HCT116 (cell line): ENCODE data around the gene LYSMD3. TPM values are rescaled to one million over a fixed set of nuclear protein-coding genes. Genes with fewer than 3 reads are reported as not detected.

Experiments
- ATAC-seq: fragments of 200-7000 bp; cut with Tn5 transposase; 2 replicates; pipeline ENCODE4 v1.9.1; 2020; ENCODE audit warnings: mild to moderate bottlenecking, moderate library complexity
- BruUV-seq: library from RNA; stranded (reverse); fragments of 400-500 nt; replicated peaks from 2 replicates; lab custom pipeline; 2021; lab: Mats Ljungman, UMichigan
- CTCF ChIA-PET: fragments of 300-600 bp; sonication (Branson Sonifier 250); formaldehyde crosslinking; loops from one replicate; lab custom pipeline; 2021; ENCODE audit warnings: antibody characterized with exemption; lab: Charles Lee
- POLR2A ChIA-PET: fragments of 300-600, 350-600 bp; sonication (Branson Sonifier 250); formaldehyde crosslinking; loops from one replicate; lab custom pipeline; 2021; ENCODE audit warnings: antibody characterized with exemption; lab: Charles Lee
- RAD21 ChIA-PET, 2 experiments: fragments of 300-600 bp; sonication (Branson Sonifier 250); formaldehyde crosslinking; loops; one replicate each; lab custom pipeline; 2023; ENCODE audit warnings: low total read pairs in 2 of 2; ENCODE audit not compliant: uncharacterized antibody in 2 of 2, unreplicated experiment in 2 of 2, low non-redundant PET in 1 of 2; lab: Charles Lee
- DNase-seq: peaks from one replicate; pipeline ENCODE4 v3.0.0-alpha.2; 2010; ENCODE audit warnings: low read depth, low spot score
- H2AFZ ChIP-seq: fragments of 200-600 bp; shearing (Covaris generic), sonication (generic); 2 replicates; pipeline ENCODE4 v1.6.1; 2017; ENCODE audit warnings: low read depth, mixed run types, mixed read lengths, antibody characterized with exemption, low read length; ENCODE audit not compliant: poor library complexity, severe bottlenecking
- H3K27ac ChIP-seq: 2 replicates; pipeline ENCODE4 v1.5.1; 2012; ENCODE audit warnings: low read depth, low read length
- H3K27me3 ChIP-seq: fragments of 200-600 bp; sonication (generic); 2 replicates; pipeline ENCODE4 v1.6.1; 2016; ENCODE audit warnings: mixed run types, low read length, mixed read lengths; ENCODE audit not compliant: insufficient read depth
- H3K36me3 ChIP-seq, 2 experiments: fragments of 200-500 bp in 1 of 2; fragments of 200-600 bp in 1 of 2; sonication (Bioruptor generic) in 1 of 2; sonication (generic) in 1 of 2; 2 replicates each; pipeline versions ENCODE4 v1.5.1 to v1.6.1; 2014 to 2016; ENCODE audit warnings: low read length in 2 of 2, inconsistent platforms in 1 of 2, mixed read lengths in 1 of 2, mixed run types in 1 of 2; ENCODE audit not compliant: insufficient read depth in 2 of 2, control insufficient read depth in 1 of 2
- H3K4me1 ChIP-seq, 2 experiments: fragments of 200-600 bp in 1 of 2; sonication (generic) in 1 of 2; 2 replicates each; pipeline versions ENCODE4 v1.5.1 to v1.6.1; 2012 to 2017; ENCODE audit warnings: low read length in 2 of 2, inconsistent platforms in 1 of 2, mild to moderate bottlenecking in 1 of 2, mixed read lengths in 1 of 2, mixed run types in 1 of 2, moderate library complexity in 1 of 2; ENCODE audit not compliant: insufficient read depth in 2 of 2, control insufficient read depth in 1 of 2
- H3K4me2 ChIP-seq: fragments of 200-600 bp; sonication (generic); 2 replicates; pipeline ENCODE4 v1.6.1; 2017; ENCODE audit warnings: mixed run types, low read length, mixed read lengths
- H3K4me3 ChIP-seq, 2 experiments: fragments of 200-600 bp in 1 of 2; sonication (generic) in 1 of 2; replicated peaks in 1 of 2; 2 replicates each; pipeline ENCODE4 v1.5.1; 2011 to 2016; ENCODE audit warnings: low read length in 2 of 2, control low read depth in 1 of 2, low read depth in 1 of 2, mild to moderate bottlenecking in 1 of 2, mixed read lengths in 1 of 2, mixed run types in 1 of 2
- H3K79me2 ChIP-seq: fragments of 200-600 bp; sonication (generic); 2 replicates; pipeline ENCODE4 v1.6.1; 2017; ENCODE audit warnings: mild to moderate bottlenecking, mixed run types, low read length, moderate library complexity, mixed read lengths; ENCODE audit not compliant: insufficient read depth
- H3K9ac ChIP-seq: fragments of 200-600 bp; sonication (generic); 2 replicates; pipeline ENCODE4 v1.6.1; 2016; ENCODE audit warnings: low read length, mixed read lengths
- H3K9me2 ChIP-seq: fragments of 200-600 bp; sonication (generic), shearing (Covaris generic); 2 replicates; pipeline ENCODE4 v1.6.1; 2017; ENCODE audit warnings: mixed run types, mild to moderate bottlenecking, moderate library complexity; ENCODE audit not compliant: insufficient read depth
- H3K9me3 ChIP-seq, 2 experiments: fragments of 200-500 bp in 1 of 2; fragments of 200-600 bp in 1 of 2; sonication (Bioruptor generic) in 1 of 2; sonication (generic) in 1 of 2; 2 replicates each; pipeline ENCODE4 v1.6.1; 2014 to 2017; ENCODE audit warnings: low read length in 2 of 2, mixed read lengths in 2 of 2, inconsistent platforms in 1 of 2, low read depth in 1 of 2, mild to moderate bottlenecking in 1 of 2, mixed run types in 1 of 2, moderate library complexity in 1 of 2; ENCODE audit not compliant: control insufficient read depth in 1 of 2, insufficient read depth in 1 of 2
- H4K20me1 ChIP-seq: fragments of 200-600 bp; sonication (generic), shearing (Covaris generic); 2 replicates; pipeline ENCODE4 v1.6.1; 2017; ENCODE audit warnings: mixed run types, mild to moderate bottlenecking, moderate library complexity; ENCODE audit not compliant: insufficient read depth
- CBX3 ChIP-seq: IDR thresholded peaks from 2 replicates; pipeline ENCODE4 v1.6.1; 2012; ENCODE audit warnings: low read depth
- CEBPB ChIP-seq: IDR thresholded peaks from 2 replicates; pipeline ENCODE4 v1.6.1; 2012; ENCODE audit warnings: low read depth
- CTCF ChIP-seq, 3 experiments: fragments of 200-600 bp in 1 of 3; sonication (generic) in 1 of 3; IDR thresholded peaks in 2 of 3; conservative IDR thresholded peaks in 1 of 3; 2 replicates each; pipeline ENCODE4 v1.5.1; 2012 to 2017; ENCODE audit warnings: low read depth in 2 of 3, low read length in 2 of 3, antibody characterized with exemption in 1 of 3, borderline replicate concordance in 1 of 3, control low read depth in 1 of 3, mild to moderate bottlenecking in 1 of 3, mixed read lengths in 1 of 3, mixed run types in 1 of 3, moderate library complexity in 1 of 3; ENCODE audit not compliant: insufficient read depth in 1 of 3
- EGR1 ChIP-seq: IDR thresholded peaks from 2 replicates; pipeline ENCODE4 v1.6.1; 2012; ENCODE audit warnings: low read depth
- ELF1 ChIP-seq: IDR thresholded peaks from 2 replicates; pipeline ENCODE4 v1.6.1; 2012; ENCODE audit warnings: low read depth, borderline replicate concordance
- EZH2 ChIP-seq: fragments of 200-600 bp; sonication (generic); IDR thresholded peaks from 2 replicates; pipeline ENCODE4 v1.6.1; 2017; ENCODE audit warnings: antibody characterized with exemption, mixed run types
- EZH2phosphoT487 ChIP-seq: fragments of 200-600 bp; IDR thresholded peaks from 2 replicates; pipeline ENCODE4 v1.6.1; 2018; ENCODE audit warnings: antibody characterized with exemption, borderline replicate concordance
- JUND ChIP-seq: IDR thresholded peaks from 2 replicates; pipeline ENCODE4 v1.6.1; 2012
- POLR2A ChIP-seq: IDR thresholded peaks from 2 replicates; pipeline ENCODE4 v1.7.0; 2011; ENCODE audit warnings: borderline replicate concordance; ENCODE audit not compliant: insufficient read depth, insufficient read length; ENCODE audit errors: extremely low read depth
- RAD21 ChIP-seq: IDR thresholded peaks from 2 replicates; pipeline ENCODE4 v1.6.1; 2012; ENCODE audit warnings: low read depth, mild to moderate bottlenecking
- SIN3A ChIP-seq: IDR thresholded peaks from 2 replicates; pipeline ENCODE4 v1.6.1; 2012; ENCODE audit warnings: low read depth
- SRF ChIP-seq: IDR thresholded peaks from 2 replicates; pipeline ENCODE4 v1.6.1; 2012; ENCODE audit warnings: low read depth
- TCF7L2 ChIP-seq: IDR thresholded peaks from 2 replicates; pipeline ENCODE4 v1.7.0; 2011; ENCODE audit warnings: borderline replicate concordance, inconsistent platforms; ENCODE audit not compliant: insufficient read depth, insufficient read length; ENCODE audit errors: extremely low read depth
- YY1 ChIP-seq: IDR thresholded peaks from 2 replicates; pipeline ENCODE4 v1.6.1; 2011; ENCODE audit warnings: low read length, low read depth, moderate library complexity, mild to moderate bottlenecking; ENCODE audit not compliant: insufficient replicate concordance; ENCODE audit errors: extremely low read depth
- intact Hi-C: fragments of 100-400 bp; cut with micrococcal nuclease; formaldehyde crosslinking; loops from 2 replicates; pipeline ENCODE4 v1.10.0; 2022
- total RNA-seq: library from RNA; stranded (reverse); gene quantifications from one replicate; pipeline ENCODE4 v1.2.1, GENCODE V29; 2021; ENCODE audit not compliant: unreplicated experiment

LYSMD3 gene
- total RNA-seq, 1 experiment from 2014 or later = 18.0 TPM

GRCh38 chr5:90554358-90555006 lies 25.1 kb upstream of the LYSMD3 start:
- Histone ChIP-seq H3K9me2 (no peaks in the 10 kb centered on the region), H3K9me3 (no peaks in the 10 kb centered on the region), H3K27me3 (no peaks in the 10 kb centered on the region), H3K27ac (no peak overlapping the region), H3K4me1 (no peaks in the 10 kb centered on the region; a peak in 1 of 4 replicates), H4K20me1 (no peaks in the 10 kb centered on the region), H3K79me2 (no peaks in the 10 kb centered on the region), H3K36me3 (no peaks in the 10 kb centered on the region), H3K4me2 (no peak overlapping the region), H2AFZ (no peak overlapping the region), H3K9ac (no peak overlapping the region), H3K4me3 (no peak overlapping the region)
- no peak for ATAC-seq
- ChIA-PET POLR2A (no interaction called here), RAD21 (no interaction called here), CTCF (no interaction called here)
- no peak for TF ChIP-seq EZH2phosphoT487
- TF ChIP-seq RAD21 = no peak
- TF ChIP-seq CTCF (IDR thresholded peaks at IDR 0.05 in 2 of 3, conservative IDR thresholded peaks at IDR 0.05 in 1 of 3; ENCODE audit: borderline replicate concordance in 1 of 3, insufficient read depth in 1 of 3, low read depth in 2 of 3, low read length in 2 of 3) = no peak
- TF ChIP-seq CBX3 = no peak
- no peak for TF ChIP-seq SIN3A
- intact Hi-C loops = no loop called here
- no peak for DNase-seq
- BruUV-seq = no TSS peak

GRCh38 chr5:90553711-90554110 lies 24.3 kb upstream of the LYSMD3 start:
- Histone ChIP-seq H3K4me3 (no peak overlapping the region), H2AFZ (no peak overlapping the region), H3K79me2 (no peaks in the 10 kb centered on the region), H3K36me3 (no peaks in the 10 kb centered on the region)
- intact Hi-C loops = no loop called here
- ChIA-PET RAD21 (no interaction called here), POLR2A (no interaction called here)
- no peak for TF ChIP-seq CEBPB
- no peak for TF ChIP-seq ELF1
- TF ChIP-seq POLR2A = no peak
- no peak for TF ChIP-seq SRF
- TF ChIP-seq YY1 = no peak
- no peak for TF ChIP-seq EGR1
- no peak for TF ChIP-seq SIN3A
- no peak for TF ChIP-seq TCF7L2
- no peak for TF ChIP-seq RAD21
- no peak for TF ChIP-seq JUND
- TF ChIP-seq CTCF (IDR thresholded peaks at IDR 0.05 in 2 of 3, conservative IDR thresholded peaks at IDR 0.05 in 1 of 3; ENCODE audit: borderline replicate concordance in 1 of 3, insufficient read depth in 1 of 3, low read depth in 2 of 3, low read length in 2 of 3) = no peak
- no peak for TF ChIP-seq EZH2
- TF ChIP-seq, all 23 proteins: peak for 0
- CTCF ChIA-PET = no interaction called here
- Histone ChIP-seq H3K4me1 (peaks cover 0 to under 1% of the 10 kb centered on the region in 2 experiments; a peak in 2 of 4 replicates), H3K9me2 (no peaks in the 10 kb centered on the region), H3K4me2 (no peak overlapping the region), H3K9ac (no peak overlapping the region), H3K9me3 (no peaks in the 10 kb centered on the region), H4K20me1 (no peaks in the 10 kb centered on the region), H3K27me3 (no peaks in the 10 kb centered on the region), H3K27ac (no peak overlapping the region)
- DNase-seq (no peak), ATAC-seq (no peak)
- BruUV-seq = no TSS peak
